Memory B cell (primary cell): Measurements from ENCODE around the gene ARHGAP8.

Experiments used
- ATAC-seq: fragments of 150-1000 bp; cut with Tn5 transposase; 2 replicates; pipeline ENCODE4 v1.10.0; 2021; ENCODE audit warnings: low read depth, mild to moderate bottlenecking, moderate library complexity
- DNase-seq, 2 donors: peaks; one replicate each; pipeline ENCODE4 v3.0.0; 2022; ENCODE audit warnings: low spot score in 2 of 2
- H3K27ac Mint-ChIP-seq: one replicate; pipeline ENCODE4 v1.8.0; 2022; ENCODE audit warnings: mild to moderate bottlenecking, moderate library complexity, mixed read lengths
- H3K27me3 Mint-ChIP-seq: one replicate; pipeline ENCODE4 v1.8.0; 2022; ENCODE audit warnings: mixed read lengths
- H3K36me3 Mint-ChIP-seq: one replicate; pipeline ENCODE4 v1.8.0; 2022; ENCODE audit warnings: mild to moderate bottlenecking, mixed read lengths
- H3K4me1 Mint-ChIP-seq: one replicate; pipeline ENCODE4 v1.8.0; 2022; ENCODE audit warnings: mixed read lengths
- H3K4me3 Mint-ChIP-seq: one replicate; pipeline ENCODE4 v1.8.0; 2022; ENCODE audit warnings: mild to moderate bottlenecking, moderate library complexity, mixed read lengths
- H3K9me3 Mint-ChIP-seq: one replicate; pipeline ENCODE4 v1.8.0; 2022; ENCODE audit warnings: mixed read lengths

Gene ARHGAP8

GRCh38 chr22:44714703-44715350 lies 37.5 kb upstream of the ARHGAP8 start:
- Mint-ChIP-seq H3K4me3 (no peak overlapping the region), H3K27me3 (no peaks in the 10 kb centered on the region), H3K9me3 (no peaks in the 10 kb centered on the region), H3K4me1 (peaks cover 26% of the 10 kb centered on the region), H3K36me3 (peaks cover 2% of the 10 kb centered on the region), H3K27ac (no peak overlapping the region)
- ATAC-seq (no peak), DNase-seq (no peak)

- Mint-ChIP-seq H3K27me3 (no peaks in the 10 kb centered on the region), H3K27ac (no peak overlapping the region), H3K36me3 (peaks cover 2% of the 10 kb centered on the region), H3K4me1 (peaks cover 12% of the 10 kb centered on the region), H3K9me3 (no peaks in the 10 kb centered on the region), H3K4me3 (peak overlapping the region; percentile 29)
- ATAC-seq, result peak; percentile 65
- no peak for DNase-seq
Observed at GRCh38 chr22:44718418-44718817, 34.0 kb upstream of the ARHGAP8 start.

- ATAC-seq (no peak), DNase-seq (no peak)
- Mint-ChIP-seq H3K4me1 (peaks cover 10% of the 10 kb centered on the region), H3K4me3 (no peak overlapping the region), H3K27me3 (no peaks in the 10 kb centered on the region), H3K36me3 (peaks cover 5% of the 10 kb centered on the region), H3K9me3 (no peaks in the 10 kb centered on the region), H3K27ac (no peak overlapping the region)
Observed at GRCh38 chr22:44719586-44720368, 32.6 kb upstream of the ARHGAP8 start.

GRCh38 chr22:44721213-44721612 lies 31.2 kb upstream of the ARHGAP8 start:
- DNase-seq (no peak), ATAC-seq (peak; percentile 38)
- H3K4me1 Mint-ChIP-seq, result peaks cover 10% of the 10 kb centered on the region

GRCh38 chr22:44722611-44723010 lies 29.8 kb upstream of the ARHGAP8 start:
- H3K9me3 Mint-ChIP-seq, result no peaks in the 10 kb centered on the region
- peaks cover 5% of the 10 kb centered on the region for H3K36me3 Mint-ChIP-seq
- ATAC-seq, result no peak
- H3K4me1 Mint-ChIP-seq, result peaks cover 10% of the 10 kb centered on the region
- no peak overlapping the region for H3K4me3 Mint-ChIP-seq
- H3K27me3 Mint-ChIP-seq, result no peaks in the 10 kb centered on the region
- no peak overlapping the region for H3K27ac Mint-ChIP-seq
- DNase-seq, result no peak

More at GRCh38 chr22:44721213-44721612, 31.2 kb upstream of the ARHGAP8 start:
- Mint-ChIP-seq H3K27me3 (no peaks in the 10 kb centered on the region), H3K9me3 (no peaks in the 10 kb centered on the region), H3K27ac (no peak overlapping the region), H3K4me3 (no peak overlapping the region), H3K36me3 (peaks cover 5% of the 10 kb centered on the region)

GRCh38 chr22:44723801-44724200 lies 28.6 kb upstream of the ARHGAP8 start:
- H3K27me3 Mint-ChIP-seq, result no peaks in the 10 kb centered on the region
- peaks cover 4% of the 10 kb centered on the region for H3K4me1 Mint-ChIP-seq
- H3K4me3 Mint-ChIP-seq, result no peak overlapping the region
- ATAC-seq, result no peak
- H3K27ac Mint-ChIP-seq, result no peak overlapping the region
- peaks cover 3% of the 10 kb centered on the region for H3K36me3 Mint-ChIP-seq
- DNase-seq, result no peak
- no peaks in the 10 kb centered on the region for H3K9me3 Mint-ChIP-seq

GRCh38 chr22:44724416-44724815 lies 28.0 kb upstream of the ARHGAP8 start:
- peaks cover 3% of the 10 kb centered on the region for H3K4me1 Mint-ChIP-seq
- H3K36me3 Mint-ChIP-seq, result peaks cover 3% of the 10 kb centered on the region
- DNase-seq (no peak), ATAC-seq (no peak)
- H3K27ac Mint-ChIP-seq, result no peak overlapping the region
- H3K27me3 Mint-ChIP-seq, result no peaks in the 10 kb centered on the region
- no peaks in the 10 kb centered on the region for H3K9me3 Mint-ChIP-seq
- no peak overlapping the region for H3K4me3 Mint-ChIP-seq

- DNase-seq (no peak), ATAC-seq (no peak)
- peaks cover 2% of the 10 kb centered on the region for H3K4me1 Mint-ChIP-seq
- peaks cover 3% of the 10 kb centered on the region for H3K36me3 Mint-ChIP-seq
- no peaks in the 10 kb centered on the region for H3K9me3 Mint-ChIP-seq
- no peak overlapping the region for H3K27ac Mint-ChIP-seq
- no peak overlapping the region for H3K4me3 Mint-ChIP-seq
- H3K27me3 Mint-ChIP-seq, result no peaks in the 10 kb centered on the region
Observed at GRCh38 chr22:44724859-44725258, 27.5 kb upstream of the ARHGAP8 start.

- Mint-ChIP-seq H3K27me3 (no peaks in the 10 kb centered on the region), H3K9me3 (no peaks in the 10 kb centered on the region), H3K36me3 (peaks cover 3% of the 10 kb centered on the region), H3K27ac (no peak overlapping the region), H3K4me1 (no peaks in the 10 kb centered on the region), H3K4me3 (no peak overlapping the region)
- no peak for DNase-seq
- ATAC-seq, result no peak
Observed at GRCh38 chr22:44726439-44726838, 25.9 kb upstream of the ARHGAP8 start.

- ATAC-seq, result no peak
- no peaks in the 10 kb centered on the region for H3K4me1 Mint-ChIP-seq
- no peak overlapping the region for H3K4me3 Mint-ChIP-seq
- no peak overlapping the region for H3K27ac Mint-ChIP-seq
- DNase-seq, result no peak
- H3K27me3 Mint-ChIP-seq, result no peaks in the 10 kb centered on the region
- H3K9me3 Mint-ChIP-seq, result no peaks in the 10 kb centered on the region
- H3K36me3 Mint-ChIP-seq, result peaks cover 3% of the 10 kb centered on the region
Observed at GRCh38 chr22:44727148-44727547, 25.2 kb upstream of the ARHGAP8 start.

GRCh38 chr22:44727709-44728108 lies 24.7 kb upstream of the ARHGAP8 start:
- Mint-ChIP-seq H3K27ac (no peak overlapping the region), H3K4me3 (no peak overlapping the region), H3K9me3 (no peaks in the 10 kb centered on the region), H3K27me3 (no peaks in the 10 kb centered on the region), H3K36me3 (peaks cover 3% of the 10 kb centered on the region), H3K4me1 (peaks cover 1% of the 10 kb centered on the region)
- ATAC-seq, result no peak
- no peak for DNase-seq

GRCh38 chr22:44728761-44729324 lies 23.5 kb upstream of the ARHGAP8 start:
- Mint-ChIP-seq H3K27ac (no peak overlapping the region), H3K27me3 (no peaks in the 10 kb centered on the region), H3K36me3 (peaks cover 3% of the 10 kb centered on the region), H3K9me3 (no peaks in the 10 kb centered on the region), H3K4me1 (peaks cover 3% of the 10 kb centered on the region), H3K4me3 (no peak overlapping the region)
- no peak for ATAC-seq
- no peak for DNase-seq

- Mint-ChIP-seq H3K9me3 (no peaks in the 10 kb centered on the region), H3K27ac (no peak overlapping the region), H3K4me1 (peaks cover 3% of the 10 kb centered on the region), H3K4me3 (no peak overlapping the region), H3K36me3 (peaks cover 1% of the 10 kb centered on the region), H3K27me3 (no peaks in the 10 kb centered on the region)
- DNase-seq (no peak), ATAC-seq (peak; percentile 46)
Observed at GRCh38 chr22:44729391-44730021, 22.9 kb upstream of the ARHGAP8 start.

GRCh38 chr22:44730022-44730393 lies 22.4 kb upstream of the ARHGAP8 start:
- Mint-ChIP-seq H3K36me3 (no peaks in the 10 kb centered on the region), H3K4me1 (peaks cover 3% of the 10 kb centered on the region), H3K27me3 (no peaks in the 10 kb centered on the region), H3K4me3 (no peak overlapping the region), H3K9me3 (no peaks in the 10 kb centered on the region), H3K27ac (no peak overlapping the region)
- no peak for DNase-seq
- ATAC-seq, result no peak
